Activated naive CD4-positive, alpha-beta T cell treated with anti-CD3 and anti-CD28 coated beads, Interleukin-2, amount 50 U/mL, for 24 hours (primary cell): Measurements from ENCODE around the gene AMD1.

Source experiments
- H3K27ac Mint-ChIP-seq: one replicate; pipeline ENCODE4 v1.8.0; 2021; ENCODE audit warnings: mild to moderate bottlenecking, mixed read lengths
- H3K27me3 Mint-ChIP-seq: one replicate; pipeline ENCODE4 v1.8.0; 2021; ENCODE audit warnings: mixed read lengths
- H3K36me3 Mint-ChIP-seq: one replicate; pipeline ENCODE4 v1.8.0; 2021; ENCODE audit warnings: mixed read lengths
- H3K4me1 Mint-ChIP-seq: one replicate; pipeline ENCODE4 v1.8.0; 2021; ENCODE audit warnings: mixed read lengths
- H3K4me3 Mint-ChIP-seq: one replicate; pipeline ENCODE4 v1.8.0; 2021; ENCODE audit warnings: mild to moderate bottlenecking, mixed read lengths
- H3K9me3 Mint-ChIP-seq: one replicate; pipeline ENCODE4 v1.8.0; 2021; ENCODE audit warnings: mixed read lengths

The AMD1 gene

GRCh38 chr6:110874880-110875547 is 429 bp downstream of the AMD1 start:
- Mint-ChIP-seq H3K27ac (peak overlapping the region; percentile 98), H3K27me3 (no peaks in the 10 kb centered on the region), H3K4me3 (peak overlapping the region; percentile 98), H3K4me1 (peaks cover 37% of the 10 kb centered on the region), H3K36me3 (no peaks in the 10 kb centered on the region), H3K9me3 (no peaks in the 10 kb centered on the region)

DNA sequence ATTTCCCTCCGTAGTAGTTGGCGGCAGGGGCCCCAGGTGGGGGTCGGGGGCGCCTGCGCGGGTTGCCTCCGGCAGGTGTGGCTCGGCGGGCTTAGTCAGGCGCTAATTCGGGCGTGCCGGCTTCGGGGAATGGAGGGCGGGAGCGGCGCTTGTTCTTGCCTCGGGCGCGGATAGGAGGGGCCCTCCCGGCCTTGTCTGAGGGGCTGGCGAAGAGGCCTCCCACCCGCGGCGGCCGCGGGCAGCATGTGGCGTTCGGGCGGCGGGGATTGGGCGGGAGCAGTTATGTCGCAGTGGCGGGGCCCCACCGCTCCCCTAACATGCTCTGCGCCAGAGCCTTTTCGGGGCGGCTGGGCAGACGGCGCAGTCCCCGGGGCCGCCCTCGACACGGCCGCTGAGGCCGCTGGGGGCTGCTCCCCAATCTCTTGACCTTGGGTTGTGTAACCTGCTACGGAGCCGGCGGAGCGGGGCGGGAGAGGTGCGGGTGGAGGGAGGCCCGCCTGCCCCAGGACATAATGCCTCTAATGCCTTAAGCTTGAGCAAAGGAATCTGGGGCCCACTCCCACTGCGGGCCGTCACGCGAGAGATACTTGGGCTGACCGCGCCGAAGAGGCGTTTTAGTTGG is 1.1 kb downstream of the AMD1 start:
- peaks cover 43% of the 10 kb centered on the region for H3K4me1 Mint-ChIP-seq
- H3K9me3 Mint-ChIP-seq = no peaks in the 10 kb centered on the region
- H3K36me3 Mint-ChIP-seq = no peaks in the 10 kb centered on the region
- H3K4me3 Mint-ChIP-seq = peak overlapping the region; percentile 95
- no peaks in the 10 kb centered on the region for H3K27me3 Mint-ChIP-seq
- H3K27ac Mint-ChIP-seq = peak overlapping the region; percentile 95

GRCh38 chr6:110876170-110876773 is 1.7 kb downstream of the AMD1 start:
- peaks cover 2% of the 10 kb centered on the region for H3K36me3 Mint-ChIP-seq
- no peaks in the 10 kb centered on the region for H3K9me3 Mint-ChIP-seq
- peak overlapping the region; percentile 95 for H3K4me3 Mint-ChIP-seq
- no peaks in the 10 kb centered on the region for H3K27me3 Mint-ChIP-seq
- peaks cover 49% of the 10 kb centered on the region for H3K4me1 Mint-ChIP-seq
- H3K27ac Mint-ChIP-seq = peak overlapping the region; percentile 95

DNA sequence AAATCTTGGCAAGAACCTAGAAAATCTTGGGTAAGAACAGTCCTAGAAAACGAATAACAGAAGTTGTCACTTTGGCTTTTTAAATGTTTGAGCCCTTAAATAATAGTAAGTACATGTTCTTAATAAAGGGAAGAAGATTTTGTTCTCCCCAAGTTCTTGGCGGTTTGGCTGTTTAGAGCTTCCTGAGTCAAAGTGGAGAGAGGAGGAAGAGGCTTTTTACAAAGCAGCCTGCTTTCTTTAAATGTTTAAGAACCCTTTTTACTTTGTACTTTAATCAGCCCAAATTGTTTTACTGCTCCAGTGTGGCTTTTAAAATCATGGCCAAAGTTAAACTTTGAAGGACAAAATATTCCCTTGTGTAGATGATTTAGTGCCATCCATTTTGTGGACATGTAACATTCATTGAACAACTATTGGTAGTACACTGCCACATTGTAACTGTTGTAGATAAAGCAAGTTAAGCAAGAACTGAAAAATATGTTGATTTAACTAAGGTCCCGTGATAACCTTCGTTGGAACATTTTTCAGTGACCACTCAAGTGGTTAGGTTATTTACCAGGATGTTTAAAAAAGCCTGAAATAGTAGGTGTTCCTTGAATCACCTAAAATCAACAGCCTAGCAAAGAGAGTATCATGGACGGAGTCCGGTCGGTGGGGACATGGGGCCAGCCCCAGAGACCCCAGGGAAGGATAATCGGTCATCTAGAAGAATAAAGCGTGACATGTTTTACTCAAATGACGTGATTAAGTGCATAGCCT is 2.4 kb downstream of the AMD1 start:
- Mint-ChIP-seq H3K4me3 (peak overlapping the region; percentile 95), H3K36me3 (peaks cover 2% of the 10 kb centered on the region), H3K27ac (peak overlapping the region; percentile 95), H3K9me3 (no peaks in the 10 kb centered on the region), H3K4me1 (peaks cover 55% of the 10 kb centered on the region), H3K27me3 (no peaks in the 10 kb centered on the region)

DNA sequence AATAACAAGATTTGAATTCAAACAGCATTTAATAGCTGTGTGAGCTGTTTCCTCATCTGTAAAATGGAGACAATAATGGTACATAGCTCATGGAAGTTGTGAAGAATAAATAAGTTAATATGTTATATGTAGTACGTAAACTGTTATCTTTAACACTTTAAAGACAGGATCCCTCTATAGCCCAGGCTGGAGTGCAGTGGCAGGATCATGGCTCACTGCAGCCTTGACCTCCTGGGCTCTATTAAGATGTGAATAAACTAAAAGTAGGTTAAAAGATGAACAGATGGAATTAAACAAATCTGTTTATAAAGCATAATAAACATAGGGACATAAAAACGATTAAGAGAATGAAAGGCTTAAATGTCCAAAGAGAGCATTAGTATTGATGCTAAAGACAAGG is 3.0 kb downstream of the AMD1 start:
- peak overlapping the region; percentile 95 for H3K4me3 Mint-ChIP-seq
- H3K4me1 Mint-ChIP-seq = peaks cover 61% of the 10 kb centered on the region
- no peaks in the 10 kb centered on the region for H3K27me3 Mint-ChIP-seq
- peak overlapping the region; percentile 95 for H3K27ac Mint-ChIP-seq
- H3K36me3 Mint-ChIP-seq = peaks cover 3% of the 10 kb centered on the region
- H3K9me3 Mint-ChIP-seq = no peaks in the 10 kb centered on the region

DNA sequence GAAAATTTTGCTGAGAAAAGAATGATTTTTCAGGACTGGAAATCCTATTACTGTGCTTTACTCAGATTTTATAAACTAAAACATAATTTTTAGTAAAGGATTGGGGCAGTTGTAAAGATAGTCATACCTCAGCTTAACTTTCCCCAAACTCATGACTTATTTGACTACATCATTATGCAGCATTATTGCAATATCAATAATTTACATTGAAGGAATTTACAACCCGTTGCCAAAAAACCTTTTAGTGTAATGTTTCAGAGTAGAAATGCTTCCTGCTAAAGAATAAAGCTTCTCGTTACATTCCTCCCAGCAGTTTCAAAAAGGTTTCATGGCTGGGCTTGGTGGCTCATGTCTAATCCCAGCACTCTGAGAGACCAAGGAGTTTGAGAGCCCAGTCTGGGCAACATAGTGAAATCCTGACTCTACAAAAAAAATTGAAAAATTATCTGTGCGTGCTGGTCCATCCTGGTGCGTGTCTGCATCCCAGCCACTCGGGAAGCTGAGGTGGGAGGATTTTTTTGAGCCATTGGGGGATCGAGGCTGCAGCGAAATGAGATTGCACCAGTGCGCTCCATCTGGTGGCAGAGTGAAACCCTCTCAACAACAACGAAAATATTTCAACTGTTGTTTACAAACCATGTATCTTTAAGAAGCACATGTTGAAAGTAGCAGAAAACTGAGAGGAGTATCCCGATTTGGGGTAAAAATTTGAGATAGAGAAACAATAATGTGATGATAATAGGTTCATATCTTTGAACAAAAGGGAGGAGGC is 4.4 kb downstream of the AMD1 start:
- H3K36me3 Mint-ChIP-seq = peaks cover 3% of the 10 kb centered on the region
- peaks cover 70% of the 10 kb centered on the region for H3K4me1 Mint-ChIP-seq
- H3K27ac Mint-ChIP-seq = peak overlapping the region; percentile 53
- no peaks in the 10 kb centered on the region for H3K27me3 Mint-ChIP-seq
- H3K4me3 Mint-ChIP-seq = peak overlapping the region; percentile 95
- no peaks in the 10 kb centered on the region for H3K9me3 Mint-ChIP-seq

GRCh38 chr6:110880651-110881050 is 6.1 kb downstream of the AMD1 start:
- Mint-ChIP-seq H3K27ac (peak overlapping the region; percentile 70), H3K27me3 (no peaks in the 10 kb centered on the region), H3K4me1 (peaks cover 87% of the 10 kb centered on the region), H3K9me3 (no peaks in the 10 kb centered on the region), H3K36me3 (peaks cover 5% of the 10 kb centered on the region), H3K4me3 (peak overlapping the region; percentile 95)

GRCh38 chr6:110881546-110882273 is 7.1 kb downstream of the AMD1 start:
- Mint-ChIP-seq H3K27ac (no peak overlapping the region), H3K4me3 (peak overlapping the region; percentile 76), H3K27me3 (no peaks in the 10 kb centered on the region), H3K4me1 (peaks cover 91% of the 10 kb centered on the region), H3K9me3 (no peaks in the 10 kb centered on the region), H3K36me3 (peaks cover 5% of the 10 kb centered on the region)

DNA sequence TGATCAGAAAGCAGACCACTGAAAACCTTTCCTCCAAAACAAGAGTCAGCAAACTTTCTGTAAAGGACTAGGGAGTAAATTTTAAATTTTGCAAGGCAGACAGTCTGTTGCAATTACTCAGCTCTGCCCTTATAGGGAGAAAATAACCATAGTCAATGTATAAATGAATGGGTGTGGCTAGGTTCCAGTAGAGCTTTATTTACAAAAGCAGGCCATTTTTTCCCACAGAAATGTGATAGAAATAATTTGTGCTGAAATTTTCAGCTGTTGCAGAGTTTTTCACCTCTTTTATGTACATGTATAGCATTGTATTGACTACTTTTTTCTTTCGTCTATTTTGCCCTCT is 7.7 kb downstream of the AMD1 start:
- Mint-ChIP-seq H3K36me3 (peaks cover 5% of the 10 kb centered on the region), H3K27me3 (no peaks in the 10 kb centered on the region), H3K4me3 (peak overlapping the region; percentile 76), H3K27ac (peak overlapping the region; percentile 79), H3K9me3 (no peaks in the 10 kb centered on the region), H3K4me1 (peaks cover 93% of the 10 kb centered on the region)

- peak overlapping the region; percentile 76 for H3K4me3 Mint-ChIP-seq
- H3K27me3 Mint-ChIP-seq = no peaks in the 10 kb centered on the region
- H3K4me1 Mint-ChIP-seq = peaks cover 88% of the 10 kb centered on the region
- no peaks in the 10 kb centered on the region for H3K9me3 Mint-ChIP-seq
- H3K36me3 Mint-ChIP-seq = peaks cover 5% of the 10 kb centered on the region
- no peak overlapping the region for H3K27ac Mint-ChIP-seq
These were observed 8.4 kb downstream of the AMD1 start for GRCh38 chr6:110882824-110883554.

DNA sequence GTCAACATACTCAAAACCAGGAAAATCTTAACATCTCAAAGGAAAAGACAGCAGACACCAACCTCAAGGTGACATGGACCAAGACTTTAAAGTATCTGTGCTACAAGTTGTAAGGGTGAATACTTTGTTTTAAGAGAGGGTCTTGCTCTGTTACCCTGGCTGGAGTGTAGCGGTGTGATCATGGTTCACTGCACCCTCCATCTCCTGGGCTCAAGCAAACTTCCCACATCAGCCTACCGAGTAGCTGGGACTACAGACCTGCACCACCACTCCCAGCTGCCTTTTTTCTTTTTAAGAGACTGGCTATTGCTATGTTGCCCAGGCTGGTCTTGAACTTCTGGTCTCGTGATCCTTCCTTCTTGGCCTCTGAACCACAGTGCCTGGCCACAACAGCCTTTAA is 9.7 kb downstream of the AMD1 start:
- H3K4me1 Mint-ChIP-seq = peaks cover 81% of the 10 kb centered on the region
- H3K36me3 Mint-ChIP-seq = peaks cover 8% of the 10 kb centered on the region
- H3K27me3 Mint-ChIP-seq = no peaks in the 10 kb centered on the region
- peak overlapping the region; percentile 62 for H3K4me3 Mint-ChIP-seq
- H3K27ac Mint-ChIP-seq = peak overlapping the region; percentile 76
- H3K9me3 Mint-ChIP-seq = no peaks in the 10 kb centered on the region

GRCh38 chr6:110885526-110885925 is 10.9 kb downstream of the AMD1 start:
- Mint-ChIP-seq H3K4me1 (peaks cover 74% of the 10 kb centered on the region), H3K27ac (peak overlapping the region; percentile 74)

GRCh38 chr6:110886555-110887167 is 12.1 kb downstream of the AMD1 start:
- Mint-ChIP-seq H3K36me3 (peaks cover 9% of the 10 kb centered on the region), H3K4me1 (peaks cover 67% of the 10 kb centered on the region), H3K4me3 (no peak overlapping the region), H3K27ac (no peak overlapping the region), H3K9me3 (no peaks in the 10 kb centered on the region), H3K27me3 (no peaks in the 10 kb centered on the region)

More at GRCh38 chr6:110885526-110885925, 10.9 kb downstream of the AMD1 start:
- peaks cover 8% of the 10 kb centered on the region for H3K36me3 Mint-ChIP-seq
- no peak overlapping the region for H3K4me3 Mint-ChIP-seq
- H3K27me3 Mint-ChIP-seq = no peaks in the 10 kb centered on the region
- no peaks in the 10 kb centered on the region for H3K9me3 Mint-ChIP-seq

GRCh38 chr6:110890288-110890687 is 15.7 kb downstream of the AMD1 start:
- no peaks in the 10 kb centered on the region for H3K27me3 Mint-ChIP-seq
- H3K4me1 Mint-ChIP-seq = peaks cover 32% of the 10 kb centered on the region
- no peak overlapping the region for H3K4me3 Mint-ChIP-seq
- H3K9me3 Mint-ChIP-seq = no peaks in the 10 kb centered on the region
- H3K27ac Mint-ChIP-seq = no peak overlapping the region
- peaks cover 11% of the 10 kb centered on the region for H3K36me3 Mint-ChIP-seq
